ENCODE data around the gene CYB561D2. TPM values are rescaled to one million over a fixed set of nuclear protein-coding genes. Genes with fewer than 3 reads are reported as not detected.

Gene CYB561D2
- total RNA-seq, 1 donor from 2014 or later, result 22.3 TPM

DNA sequence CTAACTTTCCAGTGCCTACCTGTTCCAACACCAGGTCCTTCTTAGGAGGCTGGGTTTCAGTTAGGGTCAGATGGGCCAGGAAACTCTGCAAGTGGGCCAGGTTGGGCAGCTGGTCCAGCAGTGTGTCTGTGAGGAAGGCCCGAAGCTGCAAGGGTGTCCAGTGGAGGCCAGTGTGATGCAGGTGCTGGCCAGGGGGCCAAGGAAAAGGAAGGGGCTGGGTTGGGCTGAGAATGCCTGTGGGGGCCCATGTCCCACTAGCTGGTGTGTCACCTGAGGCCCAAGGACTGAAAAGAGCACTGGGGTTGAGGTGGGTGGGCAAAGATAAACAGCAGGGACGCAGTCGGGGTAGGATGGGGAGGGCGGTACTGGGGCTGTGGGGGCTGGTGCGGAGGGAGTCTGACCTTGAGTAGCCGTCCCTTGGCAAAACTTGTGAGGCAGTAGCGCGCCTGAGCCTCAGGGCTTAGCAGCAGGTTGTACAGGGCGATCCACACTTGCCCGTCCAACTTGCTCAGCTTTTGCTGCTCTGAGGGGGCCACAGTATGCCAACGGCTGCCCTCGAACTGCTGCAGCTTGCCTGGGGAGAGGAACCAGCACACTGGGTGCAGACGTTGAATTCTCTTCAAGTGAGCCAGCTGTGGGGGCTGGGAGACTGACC, 8.5 kb upstream of the CYB561D2 start:
- DNase-seq (ENCODE audit: low read depth), result no peak
- H3K36me3 ChIP-seq (ENCODE audit: control insufficient read depth, insufficient read depth, low read length), result no peaks in the 10 kb centered on the region
- no peak for TF ChIP-seq CTCF (IDR thresholded peaks at IDR 0.05; ENCODE audit: insufficient read depth, low read length, poor library complexity, severe bottlenecking)
- H3K27me3 ChIP-seq (ENCODE audit: control insufficient read depth, insufficient read depth, low read length), result peaks cover 11% of the 10 kb centered on the region
- H3K4me3 ChIP-seq (ENCODE audit: low read depth, low read length), result no peak overlapping the region

DNA sequence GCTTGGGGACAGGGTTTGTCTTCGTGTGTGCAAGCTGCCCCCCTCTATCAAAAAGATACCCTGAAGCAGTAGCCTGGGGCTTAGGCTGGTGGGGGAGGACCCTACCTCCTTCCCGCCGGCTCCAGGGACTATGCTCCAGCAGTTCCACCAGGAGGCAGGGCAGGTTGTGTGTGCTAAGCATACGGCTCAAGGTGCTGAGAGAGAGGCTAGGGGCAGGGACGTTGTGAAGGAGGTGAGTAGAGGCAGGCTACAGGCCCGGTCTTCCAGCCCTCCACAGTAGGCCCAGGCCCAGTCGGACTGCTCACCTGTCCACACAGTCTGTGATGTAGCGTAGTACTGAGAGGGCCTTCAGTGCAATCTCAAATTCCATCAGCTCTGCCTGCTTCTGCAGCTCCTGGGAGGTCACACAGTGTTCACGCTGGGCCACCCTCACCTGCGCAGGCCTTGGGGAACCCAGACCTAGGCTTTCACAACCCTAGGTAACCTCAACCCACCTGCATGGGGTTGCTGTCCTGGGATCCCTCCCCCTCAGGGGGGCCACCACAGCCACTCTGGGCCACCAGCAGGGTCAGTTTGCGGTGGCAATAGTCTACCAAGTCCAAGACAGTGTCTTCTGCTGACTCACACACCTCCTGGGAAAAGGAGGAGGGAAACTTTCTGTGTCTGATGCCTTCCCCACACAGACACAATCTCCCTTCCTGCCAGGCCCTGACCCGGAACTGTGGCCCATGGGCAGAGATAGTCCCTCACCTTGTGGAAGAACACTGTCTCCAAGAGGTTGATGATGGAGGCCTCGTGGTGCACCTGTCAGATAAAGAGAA, 7.6 kb upstream of the CYB561D2 start:
- peaks cover 11% of the 10 kb centered on the region for H3K27me3 ChIP-seq (ENCODE audit: control insufficient read depth, insufficient read depth, low read length)
- no peak for TF ChIP-seq CTCF (IDR thresholded peaks at IDR 0.05; ENCODE audit: insufficient read depth, low read length, poor library complexity, severe bottlenecking)
- peaks cover 1% of the 10 kb centered on the region for H3K36me3 ChIP-seq (ENCODE audit: control insufficient read depth, insufficient read depth, low read length)
- DNase-seq (ENCODE audit: low read depth), result no peak
- no peak overlapping the region for H3K4me3 ChIP-seq (ENCODE audit: low read depth, low read length)

DNA sequence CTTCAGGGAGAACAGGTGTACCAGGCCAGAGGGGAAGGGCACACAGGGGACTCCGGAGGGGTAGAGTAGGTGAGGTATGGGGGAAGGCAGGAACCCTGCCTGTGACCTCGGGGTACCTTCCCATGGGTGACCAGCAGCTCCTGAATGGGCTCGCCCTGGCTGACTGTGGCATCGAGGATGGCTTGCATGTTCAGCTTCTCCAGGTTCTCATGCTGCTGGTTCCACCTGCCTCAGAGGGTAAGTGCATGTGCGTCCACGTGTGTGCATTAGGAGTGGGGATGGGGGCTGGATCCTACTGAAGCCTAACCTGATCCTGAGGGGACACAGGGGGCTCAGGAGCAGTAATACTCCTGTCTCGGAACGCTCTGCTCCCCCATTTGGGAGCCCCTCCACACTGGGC, 5.7 kb upstream of the CYB561D2 start:
- TF ChIP-seq CTCF (IDR thresholded peaks at IDR 0.05; ENCODE audit: insufficient read depth, low read length, poor library complexity, severe bottlenecking), result no peak
- Histone ChIP-seq H3K27me3 (ENCODE audit: control insufficient read depth, insufficient read depth, low read length) (peaks cover 9% of the 10 kb centered on the region), H3K4me3 (ENCODE audit: low read depth, low read length) (peak overlapping the region; percentile 41), H3K36me3 (ENCODE audit: control insufficient read depth, insufficient read depth, low read length) (peaks cover 1% of the 10 kb centered on the region)
- DNase-seq (ENCODE audit: low read depth), result no peak

- Histone ChIP-seq H3K36me3 (ENCODE audit: control insufficient read depth, insufficient read depth, low read length) (peaks cover 1% of the 10 kb centered on the region), H3K27me3 (ENCODE audit: control insufficient read depth, insufficient read depth, low read length) (peaks cover 3% of the 10 kb centered on the region), H3K4me3 (ENCODE audit: low read depth, low read length) (peak within 1 kb of the TSS; percentile 41)
- DNase-seq (ENCODE audit: low read depth), result no peak
- TF ChIP-seq CTCF (IDR thresholded peaks at IDR 0.05; ENCODE audit: insufficient read depth, low read length, poor library complexity, severe bottlenecking), result no peak
These were observed 5.0 kb upstream of the CYB561D2 start, which contains the start of gene ZMYND10 for GRCh38 chr3:50345586-50346234. TSS of gene ZMYND10 (minus strand) at chr3:50345732. CDS start at chr3:50345579, 153 bp downstream.

DNA sequence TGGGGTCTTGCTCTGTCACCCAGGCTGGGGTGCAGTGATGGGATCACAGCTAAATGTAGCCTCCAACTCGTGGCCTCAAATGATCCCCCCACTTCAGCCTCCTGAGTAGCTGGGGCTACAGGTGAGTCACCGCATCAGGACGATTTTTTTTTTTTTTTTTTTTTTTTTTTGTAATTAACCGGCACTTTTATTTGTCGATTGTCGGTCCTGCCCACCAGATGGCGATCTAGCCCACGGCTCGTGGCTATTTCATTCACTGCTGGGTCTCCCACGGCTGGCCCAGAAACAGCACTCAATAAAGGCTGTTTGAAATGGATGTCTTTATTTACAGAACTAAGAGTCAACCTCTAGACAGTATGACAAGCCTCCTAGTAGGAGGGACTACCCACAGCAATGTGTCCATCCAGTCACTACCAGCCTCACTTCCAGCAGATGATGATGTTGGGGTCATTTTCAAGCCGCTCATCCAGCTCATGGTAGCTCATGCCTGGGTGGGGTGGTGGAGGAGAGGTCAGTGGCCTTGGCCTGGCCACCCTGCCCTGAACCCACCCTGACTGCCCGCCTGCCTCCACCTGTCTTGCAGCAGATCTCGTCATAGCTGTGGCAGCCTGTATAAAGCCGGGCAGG, 3.4 kb upstream of the CYB561D2 start:
- no peaks in the 10 kb centered on the region for H3K27me3 ChIP-seq (ENCODE audit: control insufficient read depth, insufficient read depth, low read length)
- DNase-seq (ENCODE audit: low read depth), result no peak
- no peak overlapping the region for H3K4me3 ChIP-seq (ENCODE audit: low read depth, low read length)
- TF ChIP-seq CTCF (IDR thresholded peaks at IDR 0.05; ENCODE audit: insufficient read depth, low read length, poor library complexity, severe bottlenecking), result peak; percentile 52
- H3K36me3 ChIP-seq (ENCODE audit: control insufficient read depth, insufficient read depth, low read length), result peaks cover 1% of the 10 kb centered on the region
